Naive thymus-derived CD4-positive, alpha-beta T cell (primary cell): ENCODE data around the gene PPFIA1. TPM values are rescaled to one million over a fixed set of nuclear protein-coding genes. Genes with fewer than 3 reads are reported as not detected.

ENCODE experiments used
- ATAC-seq: fragments of 150-1000 bp; cut with Tn5 transposase; 2 replicates; pipeline ENCODE4 v1.10.0; 2021; ENCODE audit warnings: mild to moderate bottlenecking, moderate library complexity
- CTCF ChIA-PET: fragments of 350-600 bp; sonication (Branson Sonifier 250); formaldehyde crosslinking; loops from one replicate; lab custom pipeline; 2021; ENCODE audit warnings: antibody characterized with exemption; lab: Charles Lee
- POLR2A ChIA-PET: fragments of 350-600 bp; sonication (Branson Sonifier 250); formaldehyde crosslinking; loops from one replicate; lab custom pipeline; 2021; ENCODE audit warnings: antibody characterized with exemption, inconsistent platforms; lab: Charles Lee
- DNase-seq, 9 donors: peaks; one replicate each; pipeline versions ENCODE4 v3.0.0 to v3.0.0-alpha.2; 2020 to 2022; ENCODE audit warnings: mixed read lengths in 1 of 9
- H3K27ac ChIP-seq: one replicate; pipeline ENCODE4 v1.7.0; 2013; ENCODE audit warnings: mild to moderate bottlenecking, low read depth, low read length, moderate library complexity
- H3K27me3 ChIP-seq, 2 donors: one replicate each; pipeline ENCODE4 v1.7.0; 2013; ENCODE audit warnings: low read length in 2 of 2, mild to moderate bottlenecking in 2 of 2, moderate library complexity in 2 of 2; ENCODE audit not compliant: control insufficient read depth in 2 of 2, insufficient read depth in 2 of 2
- H3K36me3 ChIP-seq, 3 experiments: 1 replicate in 2 of 3; 2 replicates in 1 of 3; pipeline ENCODE4 v1.7.0; 2013; ENCODE audit warnings: low read length in 3 of 3, mild to moderate bottlenecking in 3 of 3, moderate library complexity in 1 of 3; ENCODE audit not compliant: insufficient read depth in 3 of 3, control insufficient read depth in 2 of 3
- H3K4me1 ChIP-seq, 2 donors: one replicate each; pipeline ENCODE4 v1.7.0; 2013; ENCODE audit warnings: low read length in 2 of 2, mild to moderate bottlenecking in 2 of 2, moderate library complexity in 1 of 2; ENCODE audit not compliant: control insufficient read depth in 2 of 2, insufficient read depth in 2 of 2
- H3K4me3 ChIP-seq: 2 replicates; pipeline ENCODE4 v1.7.0; 2013; ENCODE audit warnings: mild to moderate bottlenecking, low read length
- H3K9me3 ChIP-seq, 3 experiments: 1 replicate in 2 of 3; 2 replicates in 1 of 3; pipeline ENCODE4 v1.7.0; 2013; ENCODE audit warnings: low read length in 3 of 3; ENCODE audit not compliant: control insufficient read depth in 2 of 3
- H3K27ac Mint-ChIP-seq, 9 donors: one replicate each; pipeline ENCODE4 v1.8.0; 2020 to 2022; ENCODE audit warnings: mixed read lengths in 9 of 9, mild to moderate bottlenecking in 8 of 9, moderate library complexity in 5 of 9, inconsistent platforms in 2 of 9
- H3K27me3 Mint-ChIP-seq, 5 donors: one replicate each; pipeline ENCODE4 v1.8.0; 2021 to 2022; ENCODE audit warnings: mixed read lengths in 5 of 5, mild to moderate bottlenecking in 1 of 5
- H3K36me3 Mint-ChIP-seq, 5 donors: one replicate each; pipeline ENCODE4 v1.8.0; 2020 to 2022; ENCODE audit warnings: mixed read lengths in 5 of 5, mild to moderate bottlenecking in 3 of 5, inconsistent platforms in 1 of 5
- H3K4me1 Mint-ChIP-seq, 7 donors: one replicate each; pipeline ENCODE4 v1.8.0; 2020 to 2022; ENCODE audit warnings: mixed read lengths in 7 of 7, mild to moderate bottlenecking in 3 of 7, inconsistent platforms in 1 of 7
- H3K4me3 Mint-ChIP-seq, 10 donors: one replicate each; pipeline ENCODE4 v1.8.0; 2020 to 2022; ENCODE audit warnings: mild to moderate bottlenecking in 10 of 10, mixed read lengths in 10 of 10, moderate library complexity in 6 of 10, inconsistent platforms in 2 of 10
- H3K9me3 Mint-ChIP-seq, 11 donors: one replicate each; pipeline ENCODE4 v1.8.0; 2020 to 2022; ENCODE audit warnings: mixed read lengths in 11 of 11, mild to moderate bottlenecking in 4 of 11, inconsistent platforms in 1 of 11, moderate library complexity in 1 of 11
- intact Hi-C, 2 donors: fragments of 100-400 bp; cut with micrococcal nuclease; formaldehyde crosslinking; loops; one replicate each; pipeline ENCODE4 v1.15.1; 2023
- microRNA-seq: library from miRNA; unstranded; fragments of <30 nt; microRNA quantifications from one replicate; pipeline ENCODE4 v1.2.0, GENCODE V29; 2022; ENCODE audit warnings: borderline microRNAs expressed
- polyA plus RNA-seq, 2 donors: library from polyadenylated mRNA; unstranded; fragments of 300-500 nt; fragmentation: Illumina TruSeq; gene quantifications; one replicate each; pipeline ENCODE4 v1.2.3, GENCODE V29; 2021
- total RNA-seq, 6 experiments: library from RNA in 5 of 6; stranded (reverse) in 5 of 6; gene quantifications; 1 replicate in 5 of 6; 2 replicates in 1 of 6; pipeline ENCODE4 v1.2.3 and lab custom pipeline; 2021 to 2026

PPFIA1 gene
- total and polyA plus RNA-seq, 7 experiments from 2014 or later, result 14.3 to 71.0 (median 46.0) TPM

DNA sequence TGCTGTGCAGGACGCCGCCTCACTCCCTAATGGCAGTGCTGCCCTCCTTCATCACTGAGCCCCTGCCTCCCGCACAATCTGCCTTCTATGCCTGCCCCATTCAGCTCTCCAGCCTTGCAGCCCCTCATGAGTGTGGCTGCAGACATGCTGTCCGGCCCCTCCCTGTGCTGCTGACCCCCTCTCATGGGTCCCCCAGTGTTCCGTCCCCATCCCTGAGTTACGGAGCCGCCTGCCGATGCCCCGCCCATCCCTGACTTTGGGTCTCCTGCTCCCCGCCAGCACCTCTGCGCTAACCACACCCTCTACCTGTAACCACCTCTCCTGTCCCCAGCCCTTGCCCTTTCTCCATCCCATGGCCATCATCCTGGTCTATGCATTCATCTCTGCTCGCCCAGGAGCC lies 161.1 kb downstream of the PPFIA1 start:
- no peak overlapping the region for H3K4me3 ChIP-seq
- ChIA-PET POLR2A (no interaction called here), CTCF (no interaction called here)
- no peak overlapping the region for H3K27ac ChIP-seq
- no peak overlapping the region for H3K4me3 Mint-ChIP-seq
- H3K27me3 Mint-ChIP-seq, result peaks cover 0 to 13% (median 0%) of the 10 kb centered on the region in 5 donors
- H3K9me3 Mint-ChIP-seq, result no peaks in the 10 kb centered on the region
- no peaks in the 10 kb centered on the region for H3K9me3 ChIP-seq
- ATAC-seq (no peak), DNase-seq (no peak)
- intact Hi-C loops, result no loop called here
- no peaks in the 10 kb centered on the region for H3K4me1 ChIP-seq
- peaks cover 0 to 1% (median 0%) of the 10 kb centered on the region in 7 donors for H3K4me1 Mint-ChIP-seq
- no peaks in the 10 kb centered on the region for H3K27me3 ChIP-seq
- H3K36me3 Mint-ChIP-seq, result no peaks in the 10 kb centered on the region
- H3K27ac Mint-ChIP-seq, result no peak overlapping the region
- H3K36me3 ChIP-seq, result no peaks in the 10 kb centered on the region

GRCh38 chr11:70432065-70432464 lies 161.6 kb downstream of the PPFIA1 start:
- no peaks in the 10 kb centered on the region for H3K9me3 ChIP-seq
- no peak overlapping the region for H3K4me3 Mint-ChIP-seq
- H3K36me3 Mint-ChIP-seq, result no peaks in the 10 kb centered on the region
- no peaks in the 10 kb centered on the region for H3K36me3 ChIP-seq
- H3K27me3 ChIP-seq, result no peaks in the 10 kb centered on the region
- ChIA-PET POLR2A (no interaction called here), CTCF (no interaction called here)
- H3K9me3 Mint-ChIP-seq, result no peaks in the 10 kb centered on the region
- H3K4me3 ChIP-seq, result no peak overlapping the region
- intact Hi-C loops, result no loop called here
- peaks cover 0 to 13% (median 0%) of the 10 kb centered on the region in 5 donors for H3K27me3 Mint-ChIP-seq
- no peak overlapping the region for H3K27ac ChIP-seq
- H3K27ac Mint-ChIP-seq, result no peak overlapping the region
- H3K4me1 ChIP-seq, result no peaks in the 10 kb centered on the region
- DNase-seq (no peak), ATAC-seq (no peak)
- H3K4me1 Mint-ChIP-seq, result peaks cover 0 to 1% (median 0%) of the 10 kb centered on the region in 7 donors

GRCh38 chr11:70432580-70432979 lies 162.1 kb downstream of the PPFIA1 start:
- no peak for DNase-seq
- Mint-ChIP-seq H3K27me3 (peaks cover 0 to 10% (median 0%) of the 10 kb centered on the region in 5 donors), H3K4me3 (no peak overlapping the region)

GRCh38 chr11:70433038-70433437 lies 162.5 kb downstream of the PPFIA1 start:
- H3K4me3 Mint-ChIP-seq, result no peak overlapping the region
- H3K27me3 ChIP-seq, result no peaks in the 10 kb centered on the region
- intact Hi-C loops, result no loop called here
- DNase-seq (no peak), ATAC-seq (no peak)
- POLR2A ChIA-PET, result no interaction called here
- CTCF ChIA-PET, result no interaction called here
- no peaks in the 10 kb centered on the region for H3K9me3 Mint-ChIP-seq
- H3K9me3 ChIP-seq, result no peaks in the 10 kb centered on the region
- H3K27me3 Mint-ChIP-seq, result peaks cover 0 to 10% (median 0%) of the 10 kb centered on the region in 5 donors
- H3K36me3 ChIP-seq, result no peaks in the 10 kb centered on the region
- H3K4me1 Mint-ChIP-seq, result peaks cover 0 to 1% (median 0%) of the 10 kb centered on the region in 7 donors
- no peak overlapping the region for H3K4me3 ChIP-seq
- no peaks in the 10 kb centered on the region for H3K4me1 ChIP-seq
- no peak overlapping the region for H3K27ac ChIP-seq
- H3K27ac Mint-ChIP-seq, result no peak overlapping the region
- H3K36me3 Mint-ChIP-seq, result no peaks in the 10 kb centered on the region

More at GRCh38 chr11:70432580-70432979, 162.1 kb downstream of the PPFIA1 start:
- H3K9me3 ChIP-seq, result no peaks in the 10 kb centered on the region
- no peaks in the 10 kb centered on the region for H3K36me3 Mint-ChIP-seq
- no peak overlapping the region for H3K27ac ChIP-seq
- intact Hi-C loops, result no loop called here
- ChIA-PET POLR2A (no interaction called here), CTCF (no interaction called here)
- ATAC-seq, result no peak
- no peak overlapping the region for H3K4me3 ChIP-seq
- no peaks in the 10 kb centered on the region for H3K27me3 ChIP-seq
- no peak overlapping the region for H3K27ac Mint-ChIP-seq
- H3K9me3 Mint-ChIP-seq, result no peaks in the 10 kb centered on the region
- H3K36me3 ChIP-seq, result no peaks in the 10 kb centered on the region
- H3K4me1 ChIP-seq, result no peaks in the 10 kb centered on the region
- H3K4me1 Mint-ChIP-seq, result peaks cover 0 to 1% (median 0%) of the 10 kb centered on the region in 7 donors

- Mint-ChIP-seq H3K9me3 (no peaks in the 10 kb centered on the region), H3K27ac (no peak overlapping the region), H3K4me3 (no peak overlapping the region), H3K4me1 (peaks cover 0 to 1% (median 0%) of the 10 kb centered on the region in 7 donors), H3K36me3 (no peaks in the 10 kb centered on the region), H3K27me3 (peaks cover 0 to 10% (median 0%) of the 10 kb centered on the region in 5 donors)
- DNase-seq, result no peak
- POLR2A ChIA-PET, result no interaction called here
- Histone ChIP-seq H3K36me3 (no peaks in the 10 kb centered on the region), H3K27ac (no peak overlapping the region), H3K4me1 (no peaks in the 10 kb centered on the region), H3K9me3 (no peaks in the 10 kb centered on the region), H3K4me3 (no peak overlapping the region), H3K27me3 (no peaks in the 10 kb centered on the region)
- ATAC-seq, result no peak
- CTCF ChIA-PET, result no interaction called here
- intact Hi-C loops, result no loop called here
Observed at GRCh38 chr11:70433526-70433925, 163.0 kb downstream of the PPFIA1 start.

Small RNA genes within 50 kb of the gene (microRNA-seq; reads per million reads assigned to microRNA genes)
- gene MIR548K, result 4.1 reads per million

Other genes with a start within 250 kb of the PPFIA1 start
- gene ANO1, start 192.4 kb upstream of the PPFIA1 start, total RNA-seq, result not detected
- not detected for gene ANO1, start 192.4 kb upstream of the PPFIA1 start, polyA plus RNA-seq
- gene FADD, start 67.4 kb upstream of the PPFIA1 start, total RNA-seq, result 10 to 100 TPM in 3 of 5 experiments, 1 to 10 TPM in 2; 9.6 to 40.9 (median 38.4) TPM
- gene FADD, start 67.4 kb upstream of the PPFIA1 start, polyA plus RNA-seq, result 10 to 100 TPM; 11.4 to 27.2 TPM
- 1 to 10 TPM; 1.3 to 2.6 (median 2.2) TPM for gene CTTN, start 127.8 kb downstream of the PPFIA1 start, total RNA-seq
- under 1 TPM in 1 of 2 donors, not detected in 1; 0.07 TPM for gene CTTN, start 127.8 kb downstream of the PPFIA1 start, polyA plus RNA-seq